Dermis lymphatic vessel endothelial cell (primary cell): Measurements from ENCODE around the gene TDRD12. TPM values are rescaled to one million over a fixed set of nuclear protein-coding genes. Genes with fewer than 3 reads are reported as not detected.

Experiments used
- total RNA-seq: library from RNA; depleted of rRNA; stranded (reverse); fragments of >200 nt; gene quantifications from 2 replicates; pipeline ENCODE4 v1.2.1, GENCODE V29; 2014

The TDRD12 gene, protein sequence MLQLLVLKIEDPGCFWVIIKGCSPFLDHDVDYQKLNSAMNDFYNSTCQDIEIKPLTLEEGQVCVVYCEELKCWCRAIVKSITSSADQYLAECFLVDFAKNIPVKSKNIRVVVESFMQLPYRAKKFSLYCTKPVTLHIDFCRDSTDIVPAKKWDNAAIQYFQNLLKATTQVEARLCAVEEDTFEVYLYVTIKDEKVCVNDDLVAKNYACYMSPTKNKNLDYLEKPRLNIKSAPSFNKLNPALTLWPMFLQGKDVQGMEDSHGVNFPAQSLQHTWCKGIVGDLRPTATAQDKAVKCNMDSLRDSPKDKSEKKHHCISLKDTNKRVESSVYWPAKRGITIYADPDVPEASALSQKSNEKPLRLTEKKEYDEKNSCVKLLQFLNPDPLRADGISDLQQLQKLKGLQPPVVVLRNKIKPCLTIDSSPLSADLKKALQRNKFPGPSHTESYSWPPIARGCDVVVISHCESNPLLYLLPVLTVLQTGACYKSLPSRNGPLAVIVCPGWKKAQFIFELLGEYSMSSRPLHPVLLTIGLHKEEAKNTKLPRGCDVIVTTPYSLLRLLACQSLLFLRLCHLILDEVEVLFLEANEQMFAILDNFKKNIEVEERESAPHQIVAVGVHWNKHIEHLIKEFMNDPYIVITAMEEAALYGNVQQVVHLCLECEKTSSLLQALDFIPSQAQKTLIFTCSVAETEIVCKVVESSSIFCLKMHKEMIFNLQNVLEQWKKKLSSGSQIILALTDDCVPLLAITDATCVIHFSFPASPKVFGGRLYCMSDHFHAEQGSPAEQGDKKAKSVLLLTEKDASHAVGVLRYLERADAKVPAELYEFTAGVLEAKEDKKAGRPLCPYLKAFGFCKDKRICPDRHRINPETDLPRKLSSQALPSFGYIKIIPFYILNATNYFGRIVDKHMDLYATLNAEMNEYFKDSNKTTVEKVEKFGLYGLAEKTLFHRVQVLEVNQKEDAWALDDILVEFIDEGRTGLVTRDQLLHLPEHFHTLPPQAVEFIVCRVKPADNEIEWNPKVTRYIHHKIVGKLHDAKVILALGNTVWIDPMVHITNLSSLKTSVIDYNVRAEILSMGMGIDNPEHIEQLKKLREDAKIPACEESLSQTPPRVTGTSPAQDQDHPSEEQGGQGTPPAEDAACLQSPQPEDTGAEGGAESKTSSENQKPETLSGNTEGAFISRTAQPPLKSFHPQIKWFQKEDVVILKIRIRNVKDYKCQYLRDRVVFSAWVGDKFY (N-terminal part only)
- 0.17 and 0.22 TPM in 2 replicates for total RNA-seq

DNA sequence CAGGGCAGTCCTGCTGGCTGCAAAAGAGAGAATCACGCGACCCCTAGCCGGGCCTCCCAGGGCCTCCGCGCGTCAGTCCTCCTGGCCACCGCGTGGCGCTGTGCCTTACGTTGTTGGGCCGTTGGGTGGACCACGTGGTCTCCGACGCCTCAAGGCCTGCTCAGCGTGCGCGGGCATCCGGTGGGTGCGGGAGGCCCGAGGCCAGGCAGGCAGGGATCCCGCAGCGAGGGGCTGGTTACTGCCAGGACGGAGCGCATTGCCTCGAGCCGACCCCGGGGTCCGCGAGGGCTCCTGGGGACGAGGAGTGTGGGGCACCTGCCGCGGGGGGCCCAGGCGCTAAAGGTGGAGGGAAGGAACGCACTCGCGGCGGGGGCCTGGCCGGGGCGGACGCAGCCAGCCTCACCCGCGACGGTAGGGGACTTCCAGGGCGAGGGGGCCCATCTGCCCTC is at the start of gene TDRD12:
Gene TDRD12, plus strand, starts transcription at position 157 of the 449 bp plus-strand sequence. CDS start 306 bp downstream, outside the sequence.

DNA sequence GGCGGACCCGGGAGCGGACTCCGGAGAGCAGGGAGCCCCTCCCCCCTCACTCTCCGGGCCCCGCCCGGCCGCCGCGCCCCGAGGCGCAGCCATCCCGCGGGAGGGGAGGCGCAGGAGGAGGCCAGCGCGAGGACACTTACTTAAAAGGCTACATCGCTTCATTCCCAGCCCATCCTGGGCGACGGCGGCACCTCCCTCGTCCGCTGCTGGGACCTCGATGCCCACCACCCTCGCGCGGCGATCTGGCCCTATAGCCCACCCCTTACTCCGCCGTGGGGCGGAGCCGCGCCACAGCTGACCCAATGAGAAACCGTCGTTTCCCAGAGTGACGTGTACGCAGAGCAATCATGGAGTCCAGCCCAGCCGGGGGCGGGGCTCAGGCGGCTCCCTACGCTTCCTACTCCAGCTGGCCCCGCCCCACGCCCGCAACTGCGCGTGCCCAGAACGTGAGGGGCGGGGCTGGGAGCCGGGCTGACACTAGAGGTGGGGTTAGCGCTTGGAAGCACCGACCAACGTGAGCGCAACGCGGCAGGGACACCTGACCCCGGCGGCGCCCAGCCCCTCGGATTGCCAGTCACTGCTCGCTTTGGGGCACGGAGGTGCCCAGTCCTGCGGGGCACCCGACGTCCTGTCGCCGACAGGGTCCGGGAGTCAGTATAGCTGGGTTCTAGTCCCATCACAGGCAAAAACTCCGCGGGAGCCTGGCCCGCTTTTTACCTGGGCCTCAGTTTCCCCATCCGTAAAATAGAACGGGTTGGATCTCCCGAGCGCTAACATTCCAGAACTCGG is 44.4 kb upstream of the TDRD12 start, which contains the start of gene ANKRD27:
Gene ANKRD27, minus strand, starts transcription at position 250 of the 789 bp plus-strand sequence. CDS start 16,165 bp downstream, outside the sequence.

DNA sequence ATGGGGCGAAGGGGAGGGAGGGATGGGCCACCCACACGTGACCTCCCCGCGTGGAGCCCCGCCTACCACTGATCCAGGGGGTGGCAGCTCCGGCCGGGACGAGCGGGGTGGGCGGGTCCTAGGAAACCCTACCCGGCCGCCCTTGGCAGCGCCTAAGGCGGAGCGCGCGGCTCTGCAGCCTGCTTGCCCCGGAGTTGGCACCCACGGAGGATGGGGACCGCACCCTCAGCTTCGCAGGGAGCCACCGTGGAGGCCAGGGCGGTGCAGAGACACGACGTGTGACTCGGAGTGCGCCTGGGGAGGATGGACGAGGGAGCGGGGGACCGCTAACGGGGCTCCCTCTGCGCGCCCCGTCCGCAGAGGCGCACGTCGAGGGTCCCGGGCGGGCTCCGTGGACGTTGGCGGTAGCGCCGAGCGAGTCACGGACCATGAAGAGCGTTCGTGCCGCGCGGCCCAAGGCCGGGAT is 43.8 kb upstream of the TDRD12 start, which contains the start of gene RGS9BP:
Gene RGS9BP, plus strand, starts transcription at position 129 of the 466 bp plus-strand sequence. CDS start 416 bp downstream, outside the sequence.

DNA sequence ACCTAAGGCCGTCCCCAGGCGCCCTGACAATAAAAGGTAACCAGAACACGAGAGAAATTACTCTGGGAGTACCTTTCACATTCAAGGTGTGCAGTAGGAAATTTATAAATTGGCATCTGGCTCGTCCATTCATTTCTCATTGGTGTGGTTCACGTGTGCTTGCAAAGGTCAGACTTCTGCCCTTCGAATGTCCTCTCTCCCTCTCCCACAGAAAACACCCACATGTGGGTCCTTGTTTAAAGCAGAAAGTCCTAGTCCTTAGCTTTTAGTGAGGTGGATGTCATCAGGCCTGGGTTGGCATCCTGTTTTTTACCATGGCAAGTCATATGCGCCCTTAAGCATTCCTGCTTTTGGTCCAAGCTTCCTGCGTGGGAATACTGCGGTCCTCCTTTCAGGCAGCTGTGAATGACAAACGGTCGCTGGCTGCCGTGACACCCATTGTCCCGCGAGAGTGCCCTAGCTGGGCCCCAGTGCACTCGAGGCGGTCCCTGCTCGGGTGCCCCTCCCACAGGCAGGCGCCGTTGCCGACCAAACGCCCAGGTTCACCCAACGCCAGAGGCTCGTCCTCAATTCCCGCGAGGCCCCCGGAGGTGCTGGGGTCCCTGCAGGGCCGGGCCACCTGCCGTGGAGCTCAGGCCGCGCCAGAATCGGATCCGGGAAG is 28.1 kb upstream of the TDRD12 start, which contains the start of gene NUDT19:
Gene NUDT19, plus strand, starts transcription at position 531 of the 661 bp plus-strand sequence. CDS start 140 bp downstream, outside the sequence.

DNA sequence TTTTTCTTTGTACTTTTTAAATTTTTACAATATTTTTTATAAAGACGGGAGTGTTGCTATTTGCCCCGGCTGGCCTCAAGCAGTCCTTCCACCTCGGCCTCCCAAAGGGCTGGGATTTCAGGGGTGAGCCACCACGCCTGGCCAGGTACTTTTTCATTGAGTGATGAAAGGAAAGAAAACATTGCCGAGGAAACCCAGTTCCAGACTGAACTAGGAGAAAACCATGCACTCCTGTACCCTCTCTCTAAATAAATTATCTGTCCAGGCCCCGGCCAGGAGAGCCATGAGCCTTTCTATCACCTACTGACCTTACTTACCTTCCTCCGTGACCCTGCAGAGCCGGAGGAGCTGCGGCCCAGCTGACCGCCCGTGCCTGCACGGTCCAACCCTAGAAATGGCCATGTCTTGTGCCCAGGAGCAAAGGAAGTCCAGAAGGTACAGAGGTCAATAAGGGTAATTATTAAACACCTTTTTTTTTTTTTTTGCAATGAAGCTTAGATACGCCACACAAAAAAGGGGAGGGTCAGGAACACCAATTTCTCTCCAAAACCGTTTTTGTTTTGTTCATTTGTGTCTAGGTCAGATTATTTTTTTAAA is 149.9 kb downstream of the TDRD12 start, which contains the start of gene SLC7A9:
Gene SLC7A9, minus strand, starts transcription at position 399 of the 597 bp plus-strand sequence. CDS start 1,233 bp downstream, outside the sequence.

Other genes with a start within 250 kb of the TDRD12 start
- gene PDCD5, start 138.6 kb upstream of the TDRD12 start, total RNA-seq, result 57.9 and 58.0 TPM in 2 replicates
- gene ANKRD27, start 44.6 kb upstream of the TDRD12 start, total RNA-seq, result 39.1 and 47.0 TPM in 2 replicates
- 0.98 and 1.1 TPM in 2 replicates for gene RGS9BP, start 43.9 kb upstream of the TDRD12 start, total RNA-seq
- gene NUDT19, start 27.9 kb upstream of the TDRD12 start, total RNA-seq, result 10.9 and 12.0 TPM in 2 replicates
- gene SLC7A9, start 150.0 kb downstream of the TDRD12 start, total RNA-seq, result not detected in 2 replicates